Measurements from ENCODE around the gene DBI.

DNA sequence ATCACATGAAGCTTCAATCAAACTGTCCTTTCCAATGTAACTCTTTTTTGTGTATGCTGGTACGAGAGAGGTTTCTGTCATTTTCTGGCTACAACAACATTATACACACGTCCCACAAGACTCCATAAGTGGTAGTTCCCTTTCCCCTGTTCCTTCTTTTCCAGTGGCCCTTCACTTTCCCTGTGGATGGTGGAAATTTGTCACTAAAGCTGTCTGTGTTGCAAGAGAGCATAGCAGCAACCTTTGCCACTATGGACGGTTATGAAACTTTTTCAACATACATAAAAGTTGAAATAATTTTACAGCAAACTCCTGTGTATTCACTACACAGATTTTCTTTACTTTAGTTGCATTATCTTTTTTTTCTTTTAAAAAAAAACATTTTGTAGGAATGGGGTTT, 18.7 kb downstream of the DBI start:
- TF ChIP-seq POLR2A (IDR thresholded peaks at IDR 0.05; ENCODE audit: insufficient read depth in 1 of 2, low read depth in 2 of 2, low read length in 2 of 2) = no peak
- no peak for TF ChIP-seq MXI1 (IDR thresholded peaks at IDR 0.05; ENCODE audit: borderline replicate concordance, low read depth, low read length)
- no peak for TF ChIP-seq KAT2B (IDR thresholded peaks at IDR 0.05; ENCODE audit: borderline replicate concordance, low read depth, low read length)
- no peak for TF ChIP-seq BHLHE40 (IDR thresholded peaks at IDR 0.05; ENCODE audit: low read length)
- TF ChIP-seq, protein P1, sequence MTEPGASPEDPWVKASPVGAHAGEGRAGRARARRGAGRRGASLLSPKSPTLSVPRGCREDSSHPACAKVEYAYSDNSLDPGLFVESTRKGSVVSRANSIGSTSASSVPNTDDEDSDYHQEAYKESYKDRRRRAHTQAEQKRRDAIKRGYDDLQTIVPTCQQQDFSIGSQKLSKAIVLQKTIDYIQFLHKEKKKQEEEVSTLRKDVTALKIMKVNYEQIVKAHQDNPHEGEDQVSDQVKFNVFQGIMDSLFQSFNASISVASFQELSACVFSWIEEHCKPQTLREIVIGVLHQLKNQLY (CRISPR knock-in tag; IDR thresholded peaks at IDR 0.05) = no peak
- TF ChIP-seq FOXP1 (IDR thresholded peaks at IDR 0.05) = no peak
- no peak for TF ChIP-seq FOXP1 (CRISPR knock-in tag; IDR thresholded peaks at IDR 0.05)
- TF ChIP-seq POLR2G (IDR thresholded peaks at IDR 0.05; ENCODE audit: low read depth, low read length) = no peak
- no peak for TF ChIP-seq POLR2AphosphoS5 (IDR thresholded peaks at IDR 0.05; ENCODE audit: low read depth, low read length)
- TF ChIP-seq NR2F1 (CRISPR knock-in tag; IDR thresholded peaks at IDR 0.05) = no peak
- TF ChIP-seq, protein P2, sequence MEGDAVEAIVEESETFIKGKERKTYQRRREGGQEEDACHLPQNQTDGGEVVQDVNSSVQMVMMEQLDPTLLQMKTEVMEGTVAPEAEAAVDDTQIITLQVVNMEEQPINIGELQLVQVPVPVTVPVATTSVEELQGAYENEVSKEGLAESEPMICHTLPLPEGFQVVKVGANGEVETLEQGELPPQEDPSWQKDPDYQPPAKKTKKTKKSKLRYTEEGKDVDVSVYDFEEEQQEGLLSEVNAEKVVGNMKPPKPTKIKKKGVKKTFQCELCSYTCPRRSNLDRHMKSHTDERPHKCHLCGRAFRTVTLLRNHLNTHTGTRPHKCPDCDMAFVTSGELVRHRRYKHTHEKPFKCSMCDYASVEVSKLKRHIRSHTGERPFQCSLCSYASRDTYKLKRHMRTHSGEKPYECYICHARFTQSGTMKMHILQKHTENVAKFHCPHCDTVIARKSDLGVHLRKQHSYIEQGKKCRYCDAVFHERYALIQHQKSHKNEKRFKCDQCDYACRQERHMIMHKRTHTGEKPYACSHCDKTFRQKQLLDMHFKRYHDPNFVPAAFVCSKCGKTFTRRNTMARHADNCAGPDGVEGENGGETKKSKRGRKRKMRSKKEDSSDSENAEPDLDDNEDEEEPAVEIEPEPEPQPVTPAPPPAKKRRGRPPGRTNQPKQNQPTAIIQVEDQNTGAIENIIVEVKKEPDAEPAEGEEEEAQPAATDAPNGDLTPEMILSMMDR (CRISPR knock-in tag; IDR thresholded peaks at IDR 0.05) = no peak
- no peak for TF ChIP-seq NFRKB (IDR thresholded peaks at IDR 0.05)
- TF ChIP-seq ZHX2 (IDR thresholded peaks at IDR 0.05; ENCODE audit: low read depth) = no peak
- TF ChIP-seq ZHX2 (CRISPR knock-in tag; IDR thresholded peaks at IDR 0.05; ENCODE audit: borderline replicate concordance) = no peak

Measured in HepG2 (cell line).